ENCODE measurements around the gene HP1BP3.

- TF ChIP-seq CTCF (conservative IDR thresholded peaks at IDR 0.05; ENCODE audit: low read length): no peak
- TF ChIP-seq EZH2phosphoT487 (IDR thresholded peaks at IDR 0.05; ENCODE audit: borderline replicate concordance): no peak
Measured at GRCh38 chr1:20715406-20715805, 71.7 kb downstream of the HP1BP3 start.
